Adrenal gland (tissue), 12 donors: ENCODE data around the gene ADM2. TPM values are rescaled to one million over a fixed set of nuclear protein-coding genes. Genes with fewer than 3 reads are reported as not detected.

Source experiments
- DNase-seq, 7 donors: peaks; one replicate each; pipeline ENCODE4 v3.0.0-alpha.2; 2019 to 2020
- H3K27ac ChIP-seq, 5 donors: fragments of 200-600 bp; sonication (generic) in 4 of 5; 1 replicate in 3 of 5; 2 replicates in 2 of 5; pipeline versions ENCODE4 v1.5.1 to v1.8.0; 2016 to 2020; ENCODE audit warnings: mild to moderate bottlenecking in 1 of 5
- H3K27me3 ChIP-seq: fragments of 200-600 bp; 2 replicates; pipeline ENCODE4 v1.8.0; 2021
- H3K36me3 ChIP-seq, 2 donors: fragments of 200-600 bp; replicated peaks in 1 of 2; 1 replicate in 1 of 2; 2 replicates in 1 of 2; pipeline versions ENCODE4 v1.5.1 to v1.8.0; 2018 to 2022
- H3K4me1 ChIP-seq, 2 donors: fragments of 200-600 bp; replicated peaks in 1 of 2; 1 replicate in 1 of 2; 2 replicates in 1 of 2; pipeline versions ENCODE4 v1.5.1 to v1.8.0; 2018 to 2021
- H3K4me3 ChIP-seq, 4 donors: fragments of 200-600 bp; sonication (generic) in 3 of 4; one replicate each; pipeline ENCODE4 v1.5.1; 2016 to 2018
- H3K9me3 ChIP-seq, 3 donors: fragments of 200-600 bp; sonication (generic) in 1 of 3; replicated peaks in 1 of 3; 1 replicate in 2 of 3; 2 replicates in 1 of 3; pipeline versions ENCODE4 v1.5.1 to v1.8.0; 2016 to 2021
- CTCF ChIP-seq, 6 experiments: fragments of 450-650 bp in 4 of 6; fragments of 200-600 bp in 2 of 6; sonication (generic) in 1 of 6; IDR thresholded peaks; 1 replicate in 5 of 6; 2 replicates in 1 of 6; pipeline versions ENCODE4 v1.5.1 to v1.8.0; 2016 to 2021; ENCODE audit warnings: antibody characterized with exemption in 6 of 6, mild to moderate bottlenecking in 2 of 6, moderate library complexity in 1 of 6
- POLR2A ChIP-seq, 2 donors: fragments of 450-650 bp; IDR thresholded peaks; one replicate each; pipeline ENCODE4 v1.6.1; 2017; ENCODE audit warnings: antibody characterized with exemption in 2 of 2, mild to moderate bottlenecking in 2 of 2, moderate library complexity in 1 of 2
- WGBS, 4 donors: extraction: QIAGEN DNeasy Blood & Tissue Kit in 2 of 4; methylation state at CpG; one replicate each; pipeline versions ENCODE4 v1.1.5 to v1.1.7; 2013 to 2017; 5-methylcytosine and 5-hydroxymethylcytosine counted together
- intact Hi-C, 2 donors: fragments of 100-400 bp; cut with DNase I; formaldehyde crosslinking; loops; one replicate each; pipeline versions ENCODE4 v1.14.1 to v1.15.0; 2022 to 2023
- polyA plus RNA-seq, 3 donors: library from polyadenylated mRNA; stranded (reverse); fragments of 200-250 nt in 2 of 3; fragments of 350-450 nt in 1 of 3; fragmentation: Illumina TruSeq in 1 of 3; extraction: RNeasy Lipid Tissue Mini Kit (QIAGEN cat#74804) in 1 of 3; gene quantifications; one replicate each; pipeline ENCODE4 v1.2.3, GENCODE V29; 2013 to 2014
- total RNA-seq, 9 donors: library from RNA; depleted of rRNA in 4 of 9; stranded (reverse); fragments of >200 nt in 4 of 9; fragments of 120-200 nt in 1 of 9; fragmentation: NEBNext Ultra II Directional in 1 of 9; extraction: Animal tissue kit (Norgen Biotek cat#: 25700) in 1 of 9; gene quantifications; one replicate each; pipeline versions ENCODE4 v1.1.0 to v1.2.4, GENCODE V29; 2013 to 2023
- donor health status: healthy with polysubstance abuse.
- donor health status: Bipolar disorder and iron deficiency.
- donor health status: DM: yes; HTN: yes; CAD: no.
- donor health status: DM: no; HTN: no; CAD: no.
- donor health status: DM: no; HTN: no; CAD: no.
- donor health status: DM: yes; HTN: yes; CAD: no.

The ADM2 gene
- total and polyA plus RNA-seq, 12 donors, result 0.07 to 0.54 (median 0.25) TPM; not detected in 5

- 4 to 13% (median 6%) methylated on average over 14 to 19 of the region's 19 CpGs for WGBS, 4 donors
- intact Hi-C loops, result no loop called here
- Histone ChIP-seq H3K27ac (peak overlapping the region; percentile 29 to 97 (median 89)), H3K4me3 (peak overlapping the region in 3 of 4 donors; percentile 51 to 83 (median 53)), H3K4me1 (peaks cover 20 to 23% of the 10 kb centered on the region in 2 donors), H3K36me3 (peaks cover 0 to 32% of the 10 kb centered on the region in 2 donors), H3K9me3 (no peaks in the 10 kb centered on the region), H3K27me3 (no peaks in the 10 kb centered on the region)
- no peak for DNase-seq
- TF ChIP-seq POLR2A (IDR thresholded peaks at IDR 0.05), result no peak
These were observed 43.3 kb downstream of the ADM2 start for GRCh38 chr22:50524676-50525103.

GRCh38 chr22:50525104-50525857, 43.9 kb downstream of the ADM2 start, which contains the start of gene SCO2:
SCO2 (minus strand) TSS chr22:50525598; CDS start chr22:50524411, 1,187 bp downstream.
- intact Hi-C loops, result no loop called here
- Histone ChIP-seq H3K27ac (peak within 1 kb of the TSS; percentile 29 to 97 (median 89)), H3K4me1 (peaks cover 23 to 25% of the 10 kb centered on the region in 2 donors), H3K36me3 (peaks cover 0 to 32% of the 10 kb centered on the region in 2 donors), H3K9me3 (no peaks in the 10 kb centered on the region), H3K4me3 (peak within 1 kb of the TSS; percentile 26 to 83 (median 52)), H3K27me3 (no peaks in the 10 kb centered on the region)
- 0 to 1% (median 0%) methylated on average over 1 to 84 of the region's 84 CpGs for WGBS, 4 donors
- TF ChIP-seq POLR2A (IDR thresholded peaks at IDR 0.05), result peak; percentile 57 to 76
- TF ChIP-seq CTCF (IDR thresholded peaks at IDR 0.05), result peak in 3 of 6 experiments; percentile 27 to 62 (median 33)
- DNase-seq, result peak; percentile 96 to 98 (median 97)

- no peak for DNase-seq
- Histone ChIP-seq H3K4me3 (peak overlapping the region in 3 of 4 donors; percentile 26 to 83 (median 51)), H3K36me3 (peaks cover 0 to 29% of the 10 kb centered on the region in 2 donors), H3K4me1 (peaks cover 23 to 30% of the 10 kb centered on the region in 2 donors), H3K27me3 (no peaks in the 10 kb centered on the region), H3K27ac (peak overlapping the region; percentile 29 to 97 (median 89)), H3K9me3 (no peaks in the 10 kb centered on the region)
- TF ChIP-seq CTCF (IDR thresholded peaks at IDR 0.05) (peak in 1 of 6 experiments; percentile 43), POLR2A (IDR thresholded peaks at IDR 0.05) (no peak)
- intact Hi-C loops, result no loop called here
- WGBS, 4 donors, result 1% methylated on average over 17 to 33 of the region's 33 CpGs; no CpG with 5 or more reads in 2 of the 4 donors
These were observed 44.4 kb downstream of the ADM2 start for GRCh38 chr22:50525858-50526107.

- TF ChIP-seq POLR2A (IDR thresholded peaks at IDR 0.05) (peak; percentile 4 to 27), CTCF (IDR thresholded peaks at IDR 0.05) (peak in 5 of 6 experiments; percentile 35 to 66 (median 47))
These were observed 44.9 kb downstream of the ADM2 start for GRCh38 chr22:50526108-50526833.

More at GRCh38 chr22:50526108-50526833, 44.9 kb downstream of the ADM2 start:
- 0 to 5% (median 3%) methylated on average over 2 to 77 of the region's 77 CpGs for WGBS, 4 donors
- Histone ChIP-seq H3K9me3 (no peaks in the 10 kb centered on the region), H3K4me3 (peak overlapping the region in 3 of 4 donors; percentile 26 to 83 (median 51)), H3K36me3 (peaks cover 0 to 26% of the 10 kb centered on the region in 2 donors), H3K27me3 (no peaks in the 10 kb centered on the region), H3K4me1 (peaks cover 28 to 35% of the 10 kb centered on the region in 2 donors), H3K27ac (peak overlapping the region; percentile 29 to 97 (median 89))
- intact Hi-C loops, result no loop called here
- DNase-seq, result peak; percentile 71 to 85 (median 80)
